HG02852 (cell line): ENCODE data around the gene ETV6.

Experiments
- ATAC-seq: cut with Tn5 transposase; IDR thresholded peaks from one replicate; pipeline ENCODE4 v1.9.1; 2021; ENCODE audit warnings: mild to moderate bottlenecking, moderate library complexity; ENCODE audit not compliant: unreplicated experiment

ETV6 gene

GRCh38 chr12:11876307-11876706, 226.8 kb downstream of the ETV6 start:
- ATAC-seq, result no peak

- ATAC-seq, result no peak
These were observed 227.8 kb downstream of the ETV6 start for GRCh38 chr12:11877102-11877826.

GRCh38 chr12:11877869-11878780, 228.7 kb downstream of the ETV6 start:
- ATAC-seq, result no peak

DNA sequence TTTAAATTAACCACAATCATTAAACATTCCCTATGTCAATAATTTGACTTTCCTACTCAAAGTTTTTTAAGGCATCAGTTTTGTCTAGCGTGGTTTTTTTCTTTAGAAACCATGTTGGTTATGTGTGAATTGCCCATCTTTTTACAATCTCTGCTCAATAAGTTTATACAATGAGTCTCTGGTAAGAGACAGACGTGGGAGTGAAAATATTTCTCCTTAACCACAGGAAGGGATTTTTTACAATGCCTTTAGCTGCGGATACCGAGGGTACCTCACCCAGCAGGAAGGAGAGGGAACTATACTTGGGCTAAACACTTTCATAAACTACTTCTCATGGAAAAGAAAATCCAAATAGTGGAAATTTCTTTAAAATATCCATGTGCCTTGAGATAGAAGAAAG, 229.8 kb downstream of the ETV6 start:
- no peak for ATAC-seq

DNA sequence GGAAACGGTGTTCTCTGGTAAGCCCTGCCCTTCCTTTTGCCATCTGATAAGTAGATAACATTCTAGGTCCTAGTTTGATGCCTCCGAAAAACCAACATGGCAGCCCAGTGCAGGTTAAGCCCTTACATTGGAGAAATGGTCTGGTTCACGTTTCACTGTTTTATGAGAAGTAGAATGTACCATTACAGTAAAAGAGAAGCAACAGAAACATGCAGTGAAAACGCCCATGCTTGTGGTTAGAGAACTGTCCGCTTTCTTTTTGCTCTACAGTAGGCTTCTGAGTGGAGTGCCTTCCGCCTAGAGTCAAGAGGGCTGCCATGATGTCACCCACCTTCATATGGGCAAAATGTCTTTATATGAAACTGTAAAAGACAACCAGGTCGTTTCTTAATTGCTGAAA, 230.9 kb downstream of the ETV6 start:
- ATAC-seq, result no peak

DNA sequence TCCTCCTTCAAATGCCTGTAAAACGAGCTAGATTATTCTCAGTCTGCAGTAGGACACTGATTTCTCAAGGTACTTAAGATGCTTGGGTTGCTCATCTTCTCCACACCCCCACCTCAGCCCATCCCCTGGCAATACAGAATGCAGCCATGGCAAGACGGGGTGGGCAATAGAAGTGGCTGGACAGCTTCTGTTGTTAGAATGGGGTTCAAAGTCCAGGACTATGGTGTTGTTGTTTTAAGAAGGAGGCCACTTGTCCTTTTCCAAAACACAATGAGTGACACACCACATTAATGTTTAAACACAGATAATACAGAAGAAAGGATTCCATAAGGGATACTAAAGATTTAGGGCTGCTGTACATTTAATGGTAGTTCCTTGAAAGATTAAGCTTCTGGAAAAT, 232.4 kb downstream of the ETV6 start:
- ATAC-seq, result no peak

- no peak for ATAC-seq
These were observed 233.0 kb downstream of the ETV6 start for GRCh38 chr12:11882301-11883019.

DNA sequence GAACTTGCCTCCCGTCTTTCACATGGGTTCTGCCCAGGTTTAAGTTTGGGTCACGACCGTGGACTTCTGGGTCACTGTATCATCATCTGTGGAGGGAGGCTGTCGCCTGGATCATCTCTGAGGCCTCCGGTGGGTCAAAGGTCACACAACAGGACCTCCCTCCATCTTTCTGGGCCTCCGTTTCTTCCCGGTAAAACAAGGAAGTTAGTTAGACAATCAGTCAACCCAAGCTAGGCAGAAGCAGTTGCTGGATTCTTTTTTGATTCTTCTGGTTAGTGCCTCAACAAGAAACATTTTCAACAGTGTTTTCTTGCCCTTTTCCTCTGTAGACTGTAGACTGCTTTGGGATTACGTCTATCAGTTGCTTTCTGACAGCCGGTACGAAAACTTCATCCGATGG, 234.6 kb downstream of the ETV6 start:
- ATAC-seq, result no peak

DNA sequence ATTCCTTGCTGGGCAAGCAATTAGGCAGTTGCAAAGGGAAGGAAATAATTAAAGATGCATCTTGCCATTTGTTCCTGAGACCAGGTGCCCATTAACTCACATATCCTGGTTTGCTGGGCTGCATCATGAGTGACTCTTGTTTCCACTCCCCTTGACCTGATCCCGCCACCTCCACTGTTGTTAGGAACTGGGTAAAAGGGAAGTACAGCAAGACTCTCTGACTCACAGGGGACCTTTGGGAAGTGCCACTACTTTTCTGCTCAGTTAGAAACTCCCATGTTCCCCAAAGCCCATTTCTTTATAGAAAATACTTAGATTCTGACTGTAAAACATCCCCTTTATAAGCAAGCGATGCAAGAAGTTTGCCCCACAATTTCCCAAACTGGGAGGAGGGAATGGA, 235.2 kb downstream of the ETV6 start:
- ATAC-seq, result no peak

DNA sequence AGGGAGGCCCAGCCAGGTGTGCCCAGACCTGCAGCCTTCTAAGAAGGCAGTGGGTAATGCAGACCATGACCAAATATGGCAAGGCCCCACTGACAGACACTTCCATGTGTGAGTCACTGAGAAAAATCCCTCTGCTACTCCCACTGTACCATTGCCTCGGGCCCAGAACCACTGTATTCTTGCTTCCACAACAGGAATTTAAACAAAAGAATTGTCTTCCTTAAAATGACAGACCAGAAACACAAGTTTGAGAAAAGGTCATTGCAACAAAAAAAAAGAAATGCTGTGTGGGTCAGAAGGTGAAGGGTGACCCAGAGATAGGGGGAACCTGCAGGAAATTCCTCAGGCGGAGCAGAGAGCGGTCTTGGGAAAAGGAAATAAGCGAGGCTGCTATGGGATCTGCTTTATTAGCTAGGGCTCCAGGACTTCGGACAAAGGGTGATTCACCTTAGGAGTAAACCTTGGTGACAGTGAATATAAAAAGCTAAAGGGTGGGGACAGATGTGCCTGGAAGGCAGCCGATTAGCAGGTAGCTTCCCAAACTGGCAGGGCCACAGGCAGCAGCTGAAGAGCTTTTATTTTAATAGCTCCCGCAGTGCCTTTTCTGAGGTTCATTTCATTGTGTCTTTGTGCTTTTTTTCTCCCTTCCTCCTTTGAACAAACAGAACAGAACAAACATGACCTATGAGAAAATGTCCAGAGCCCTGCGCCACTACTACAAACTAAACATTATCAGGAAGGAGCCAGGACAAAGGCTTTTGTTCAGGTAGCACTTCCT, 236.0 kb downstream of the ETV6 start:
- ATAC-seq, result no peak

- no peak for ATAC-seq
These were observed 236.9 kb downstream of the ETV6 start for GRCh38 chr12:11886339-11886738.

DNA sequence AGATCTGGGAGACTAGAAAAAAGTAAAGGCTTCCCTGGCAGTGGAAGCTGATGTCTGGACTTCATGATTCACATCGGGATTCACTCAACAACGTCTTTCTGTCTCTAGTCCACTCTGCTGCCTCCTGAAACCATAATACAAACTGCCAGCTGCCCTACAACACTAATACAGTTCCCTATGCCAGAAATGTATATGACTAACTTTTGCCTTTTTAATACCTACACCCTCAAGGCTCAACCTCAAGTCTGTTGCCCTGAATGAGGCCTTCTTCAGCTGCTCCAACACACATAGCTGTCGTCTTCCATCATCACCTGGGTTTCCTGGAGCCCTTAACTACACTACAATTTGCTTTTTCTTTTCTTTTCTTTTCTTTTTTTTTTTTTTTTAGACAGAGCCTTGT, 238.6 kb downstream of the ETV6 start:
- no peak for ATAC-seq

DNA sequence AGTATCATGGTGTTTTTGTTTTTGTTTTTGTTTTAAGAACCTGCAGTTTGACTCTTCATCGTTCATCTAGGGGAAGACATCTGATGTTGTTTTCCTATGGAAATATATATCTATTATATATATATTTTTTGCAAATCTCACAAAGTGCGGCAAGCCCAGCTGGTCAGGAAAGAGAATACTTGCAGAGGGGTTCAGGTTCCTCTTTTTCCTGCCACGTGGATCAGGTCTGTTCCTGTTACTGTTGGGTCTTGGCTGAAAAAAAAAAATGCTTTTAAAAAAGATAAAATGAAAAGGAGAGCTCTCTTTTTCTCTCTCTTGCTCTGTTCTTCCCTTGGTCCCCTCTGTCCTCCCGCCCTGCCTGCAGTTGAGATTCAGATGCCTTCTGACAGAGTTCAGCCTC, 241.9 kb downstream of the ETV6 start:
- ATAC-seq, result no peak

DNA sequence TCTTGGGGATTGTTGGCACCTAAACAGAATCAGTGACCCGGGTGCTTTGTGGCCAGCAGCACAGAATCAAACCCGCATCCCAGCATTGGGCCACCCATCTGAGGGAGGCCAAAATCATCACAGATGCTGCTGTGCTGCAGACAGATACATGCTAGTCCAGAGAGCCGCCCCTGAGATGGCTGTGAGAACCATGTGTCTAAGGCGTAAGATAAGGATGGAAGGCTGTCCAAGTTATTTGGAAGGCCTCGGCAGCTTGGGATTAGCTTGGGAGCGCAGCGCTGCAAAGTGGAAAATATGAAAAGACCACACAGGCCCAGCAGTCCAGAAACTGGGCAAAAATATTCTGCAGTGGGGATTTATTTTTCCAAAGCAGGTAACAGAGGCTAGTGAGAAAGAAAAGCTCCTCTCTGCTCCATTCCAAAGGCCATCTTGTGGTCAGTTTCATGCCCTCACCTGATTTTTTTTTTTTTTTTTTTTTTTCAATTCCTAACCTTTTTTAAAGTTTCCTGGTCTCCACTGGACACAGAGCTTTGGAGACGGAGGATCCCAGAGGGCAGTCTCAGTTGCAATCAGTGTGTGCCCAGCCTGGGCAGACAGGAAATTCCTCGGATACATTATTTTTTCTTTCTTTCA, 242.4 kb downstream of the ETV6 start:
- no peak for ATAC-seq

GRCh38 chr12:11893998-11894397, 244.5 kb downstream of the ETV6 start:
- ATAC-seq, result no peak

DNA sequence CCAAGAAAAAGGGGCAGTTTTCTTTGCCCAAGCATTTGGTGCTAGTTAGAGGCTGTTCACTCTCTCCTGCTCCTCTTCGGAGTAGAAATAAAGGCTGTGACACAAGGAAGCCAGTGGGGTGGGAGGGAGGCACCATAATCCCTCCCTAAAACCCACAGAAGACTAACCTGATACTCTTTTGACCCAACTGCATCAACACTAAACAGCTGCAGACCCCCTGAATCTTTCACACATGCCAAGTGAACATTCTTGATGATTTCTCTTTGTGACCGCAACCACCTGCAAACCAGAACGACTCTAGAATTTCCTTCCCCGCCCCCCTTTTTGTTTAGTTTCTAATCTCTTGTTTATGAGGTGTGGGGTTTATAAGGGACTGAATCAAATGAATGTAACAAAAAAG, 245.4 kb downstream of the ETV6 start:
- ATAC-seq, result no peak

DNA sequence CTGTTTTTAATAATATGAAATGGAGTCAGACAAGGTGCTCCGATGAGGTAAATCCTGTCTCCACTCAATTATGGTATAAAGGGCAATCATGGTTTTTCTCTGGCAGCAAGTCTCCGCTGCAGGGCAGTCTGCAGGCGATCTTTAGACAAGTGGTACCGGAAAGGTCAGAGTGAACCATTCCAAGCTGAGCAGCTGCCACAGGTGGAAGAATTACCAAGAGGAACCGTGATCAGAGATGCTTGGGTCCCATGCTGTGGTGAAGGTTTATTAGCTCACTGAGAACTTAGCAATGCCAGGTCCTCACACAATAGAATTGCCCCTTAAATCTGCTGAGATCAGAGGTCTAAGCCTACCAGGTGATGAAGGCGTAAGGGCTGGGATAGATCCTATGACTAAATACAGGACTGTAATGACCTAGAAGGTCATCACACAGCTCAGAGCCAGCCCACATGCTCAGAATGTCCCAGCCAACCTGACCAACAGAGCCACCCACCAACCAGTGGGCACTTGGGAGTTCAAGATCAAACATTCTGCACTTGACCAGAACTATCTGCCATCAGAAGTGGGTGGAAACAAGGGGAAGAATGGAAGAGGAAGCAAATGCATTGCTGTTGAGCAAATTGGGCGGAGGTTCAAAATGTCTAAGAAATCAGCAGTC, 246.1 kb downstream of the ETV6 start:
- no peak for ATAC-seq

DNA sequence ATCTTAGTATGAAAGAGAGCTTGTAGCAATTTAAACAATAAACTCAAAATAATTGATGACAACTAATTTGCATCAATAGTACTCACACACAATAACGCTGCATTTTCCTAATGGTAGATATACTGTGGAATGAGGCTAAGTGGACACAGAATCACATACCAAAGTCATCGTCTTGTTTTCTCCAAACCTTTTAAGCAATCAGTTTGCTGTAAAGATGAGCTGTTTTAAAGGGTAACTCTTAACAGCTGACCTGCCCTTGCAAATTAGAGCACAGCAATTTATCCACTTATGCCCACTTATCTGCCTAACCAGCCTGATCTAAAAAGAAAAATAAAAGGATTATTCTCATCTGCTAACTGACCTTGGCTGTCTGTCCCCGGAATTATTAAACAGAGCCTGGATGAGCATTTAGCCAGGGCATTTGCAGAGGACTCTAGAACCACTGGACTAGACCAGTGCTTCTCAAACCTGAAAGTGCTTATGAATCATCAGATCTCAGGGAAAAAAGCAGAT, 247.0 kb downstream of the ETV6 start:
- no peak for ATAC-seq

- ATAC-seq, result no peak
These were observed 248.4 kb downstream of the ETV6 start for GRCh38 chr12:11897923-11898322.
